ENCODE results near the gene ZNF135. TPM values are rescaled to one million over a fixed set of nuclear protein-coding genes. Genes with fewer than 3 reads are reported as not detected.

Gene ZNF135
- total and polyA plus RNA-seq, 2 donors (not counting 3 experiments of a cell fraction or from before 2014, with no cell fraction given) = 1.2 to 1.5 TPM

DNA sequence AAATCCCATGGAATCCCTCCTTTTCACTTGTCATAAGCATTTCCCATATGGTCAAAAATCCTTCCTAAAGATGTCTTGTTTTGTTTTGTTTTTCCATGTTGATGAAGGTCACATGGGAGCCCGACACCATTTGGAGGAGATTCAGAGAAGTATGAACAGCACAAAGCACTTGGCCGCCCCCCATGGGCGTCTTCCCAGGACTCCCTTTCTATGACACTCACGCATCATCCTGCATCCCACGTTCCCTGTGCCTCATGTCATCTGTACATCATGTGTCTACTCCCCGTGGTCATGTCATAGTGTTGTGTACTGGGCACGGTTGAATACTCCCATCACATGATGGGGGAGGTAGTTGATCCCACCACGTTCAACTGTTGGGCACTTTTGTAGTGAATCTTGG lies 23.2 kb upstream of the ZNF135 start:
- dilution Hi-C loops (cut with MboI; ENCODE audit: extremely low pct_ligation_motif_present, low sequenced_read_pairs) = no loop called here
- no TSS peak for BruUV-seq (replicated peaks)

DNA sequence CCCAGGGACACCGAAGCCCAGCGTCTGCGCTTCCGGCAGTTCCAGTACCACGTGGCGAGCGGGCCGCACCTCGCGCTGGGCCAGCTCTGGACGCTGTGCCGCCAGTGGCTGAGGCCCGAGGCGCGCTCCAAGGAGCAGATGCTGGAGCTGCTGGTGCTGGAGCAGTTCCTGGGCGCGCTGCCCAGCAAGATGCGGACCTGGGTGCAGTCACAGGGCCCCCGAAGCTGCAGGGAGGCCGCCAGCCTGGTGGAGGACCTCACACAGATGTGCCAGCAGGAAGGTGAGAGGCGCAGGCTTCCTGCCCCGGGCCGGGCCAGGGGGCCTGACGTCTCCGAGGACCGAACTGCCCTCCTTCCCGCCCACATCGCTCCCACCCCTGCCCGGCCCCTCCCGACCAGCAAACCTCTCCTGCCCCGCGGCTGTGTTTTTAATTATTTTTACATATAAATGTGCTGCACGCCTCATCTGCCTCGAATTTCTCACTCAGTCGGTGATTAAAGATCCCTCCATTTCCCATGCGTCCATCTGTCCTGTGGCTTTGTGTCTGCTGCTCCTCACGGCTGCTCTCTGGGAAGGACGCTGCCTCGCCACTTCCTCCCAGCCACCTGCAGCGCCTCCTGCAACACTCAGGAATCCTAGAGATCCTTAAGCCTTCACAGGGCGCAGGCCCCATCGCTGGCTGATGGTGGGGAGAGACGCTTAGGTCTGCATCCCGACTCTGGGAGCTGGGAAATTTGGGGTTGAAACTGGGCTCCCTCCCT lies 21.0 kb upstream of the ZNF135 start:
- no peaks in the 10 kb centered on the region for H3K9me1 ChIP-seq (replicated peaks; ENCODE audit: control insufficient read depth, extremely low read depth, insufficient read depth, low read length)
- ChIA-PET CTCF (no interaction called here), POLR2A (no interaction called here)
- TF ChIP-seq POLR2A (IDR thresholded peaks at IDR 0.05; ENCODE audit: low read depth, low read length) = no peak
- TF ChIP-seq, protein P1, sequence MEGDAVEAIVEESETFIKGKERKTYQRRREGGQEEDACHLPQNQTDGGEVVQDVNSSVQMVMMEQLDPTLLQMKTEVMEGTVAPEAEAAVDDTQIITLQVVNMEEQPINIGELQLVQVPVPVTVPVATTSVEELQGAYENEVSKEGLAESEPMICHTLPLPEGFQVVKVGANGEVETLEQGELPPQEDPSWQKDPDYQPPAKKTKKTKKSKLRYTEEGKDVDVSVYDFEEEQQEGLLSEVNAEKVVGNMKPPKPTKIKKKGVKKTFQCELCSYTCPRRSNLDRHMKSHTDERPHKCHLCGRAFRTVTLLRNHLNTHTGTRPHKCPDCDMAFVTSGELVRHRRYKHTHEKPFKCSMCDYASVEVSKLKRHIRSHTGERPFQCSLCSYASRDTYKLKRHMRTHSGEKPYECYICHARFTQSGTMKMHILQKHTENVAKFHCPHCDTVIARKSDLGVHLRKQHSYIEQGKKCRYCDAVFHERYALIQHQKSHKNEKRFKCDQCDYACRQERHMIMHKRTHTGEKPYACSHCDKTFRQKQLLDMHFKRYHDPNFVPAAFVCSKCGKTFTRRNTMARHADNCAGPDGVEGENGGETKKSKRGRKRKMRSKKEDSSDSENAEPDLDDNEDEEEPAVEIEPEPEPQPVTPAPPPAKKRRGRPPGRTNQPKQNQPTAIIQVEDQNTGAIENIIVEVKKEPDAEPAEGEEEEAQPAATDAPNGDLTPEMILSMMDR (IDR thresholded peaks at IDR 0.05; ENCODE audit: extremely low read depth in 1 of 2, insufficient read depth in 1 of 2, low read depth in 1 of 2, low read length in 2 of 2) = no peak
- no peak for TF ChIP-seq JUN (IDR thresholded peaks at IDR 0.05; ENCODE audit: borderline replicate concordance, insufficient read depth, insufficient read length, low read depth)
- no peak for TF ChIP-seq POLR2AphosphoS5 (IDR thresholded peaks at IDR 0.05; ENCODE audit: insufficient read depth, low read depth, low read length)
- TF ChIP-seq EZH2 (IDR thresholded peaks at IDR 0.05; ENCODE audit: borderline replicate concordance, low read depth, low read length, severe bottlenecking) = no peak
- no peak for TF ChIP-seq MYC (IDR thresholded peaks at IDR 0.05; ENCODE audit: low read depth, low read length)
- H3K27ac ChIP-seq (ENCODE audit: insufficient read depth, low read depth, low read length) = no peak overlapping the region
- H3K9me3 ChIP-seq (replicated peaks; ENCODE audit: control insufficient read depth, insufficient read depth, low read length) = peaks cover 4% of the 10 kb centered on the region
- no peaks in the 10 kb centered on the region for H4K20me1 ChIP-seq (replicated peaks; ENCODE audit: control insufficient read depth, extremely low read depth, insufficient read depth, low read length)
- H3K4me1 ChIP-seq (ENCODE audit: control insufficient read depth, extremely low read depth, insufficient read depth, low read length) = no peaks in the 10 kb centered on the region
- no peak overlapping the region for H3K9ac ChIP-seq (replicated peaks; ENCODE audit: extremely low read depth, insufficient read depth, low read length)
- no peak for DNase-seq (ENCODE audit: low read depth, low spot score)
- dilution Hi-C loops (cut with MboI; ENCODE audit: extremely low pct_ligation_motif_present, low sequenced_read_pairs) = no loop called here
- intact Hi-C loops (cut with micrococcal nuclease) = no loop called here
- no peak overlapping the region for H3K4me2 ChIP-seq (ENCODE audit: insufficient read depth, low read length)
- H3K79me2 ChIP-seq (ENCODE audit: control insufficient read depth, insufficient read depth, low read length) = no peaks in the 10 kb centered on the region
- H3K27me3 ChIP-seq (ENCODE audit: control insufficient read depth in 2 of 2, insufficient read depth in 2 of 2, low read length in 2 of 2) = no peaks in the 10 kb centered on the region
- no peak overlapping the region for H2AFZ ChIP-seq (ENCODE audit: low read depth, low read length)
- FAIRE-seq = no peak
- no peak overlapping the region for H3K4me3 ChIP-seq (replicated peaks in 1 of 3; ENCODE audit: insufficient read depth in 1 of 3, low read depth in 1 of 3, low read length in 3 of 3)
- H3K36me3 ChIP-seq (ENCODE audit: control insufficient read depth in 2 of 2, extremely low read depth in 1 of 2, insufficient read depth in 2 of 2, low read length in 2 of 2) = no peaks in the 10 kb centered on the region
- no TSS peak for BruUV-seq (replicated peaks)

More for the DNA sequence above, 23.2 kb upstream of the ZNF135 start:
- ChIA-PET CTCF (no interaction called here), POLR2A (no interaction called here)
- no peaks in the 10 kb centered on the region for H3K79me2 ChIP-seq (ENCODE audit: control insufficient read depth, insufficient read depth, low read length)
- no peaks in the 10 kb centered on the region for H4K20me1 ChIP-seq (replicated peaks; ENCODE audit: control insufficient read depth, extremely low read depth, insufficient read depth, low read length)
- H2AFZ ChIP-seq (ENCODE audit: low read depth, low read length) = no peak overlapping the region
- H3K4me1 ChIP-seq (ENCODE audit: control insufficient read depth, extremely low read depth, insufficient read depth, low read length) = no peaks in the 10 kb centered on the region
- H3K36me3 ChIP-seq (ENCODE audit: control insufficient read depth in 2 of 2, extremely low read depth in 1 of 2, insufficient read depth in 2 of 2, low read length in 2 of 2) = no peaks in the 10 kb centered on the region
- H3K27me3 ChIP-seq (ENCODE audit: control insufficient read depth in 2 of 2, insufficient read depth in 2 of 2, low read length in 2 of 2) = no peaks in the 10 kb centered on the region
- H3K27ac ChIP-seq (ENCODE audit: insufficient read depth, low read depth, low read length) = no peak overlapping the region
- no peak for FAIRE-seq
- H3K9me1 ChIP-seq (replicated peaks; ENCODE audit: control insufficient read depth, extremely low read depth, insufficient read depth, low read length) = no peaks in the 10 kb centered on the region
- H3K9me3 ChIP-seq (replicated peaks; ENCODE audit: control insufficient read depth, insufficient read depth, low read length) = peaks cover 4% of the 10 kb centered on the region
- intact Hi-C loops (cut with micrococcal nuclease) = no loop called here
- no peak for TF ChIP-seq GATA2 (IDR thresholded peaks at IDR 0.05; ENCODE audit: insufficient read depth, insufficient read length, low read depth, low read length)
- TF ChIP-seq FOS (IDR thresholded peaks at IDR 0.05; ENCODE audit: borderline replicate concordance, insufficient read depth, low read length) = no peak
- H3K9ac ChIP-seq (replicated peaks; ENCODE audit: extremely low read depth, insufficient read depth, low read length) = no peak overlapping the region
- no peak overlapping the region for H3K4me3 ChIP-seq (replicated peaks in 1 of 3; ENCODE audit: insufficient read depth in 1 of 3, low read depth in 1 of 3, low read length in 3 of 3)
- no peak for DNase-seq (ENCODE audit: low read depth, low spot score)
- no peak overlapping the region for H3K4me2 ChIP-seq (ENCODE audit: insufficient read depth, low read length)
